Measurements from ENCODE around the gene IFT43. TPM values are rescaled to one million over a fixed set of nuclear protein-coding genes. Genes with fewer than 3 reads are reported as not detected.

Gene IFT43
- polyA plus RNA-seq, 3 donors = 10.3 to 12.4 (median 10.5) TPM

GRCh38 chr14:76080025-76080424 is 94.5 kb downstream of the IFT43 start:
- no peaks in the 10 kb centered on the region for H3K79me2 ChIP-seq (ENCODE audit: insufficient read depth, low read length)
- H3K9me3 ChIP-seq (replicated peaks in 1 of 2; ENCODE audit: control insufficient read depth in 1 of 2, insufficient read depth in 1 of 2, low read length in 2 of 2) = no peaks in the 10 kb centered on the region
- no peaks in the 10 kb centered on the region for H3K4me1 ChIP-seq (ENCODE audit: control insufficient read depth in 1 of 2, insufficient read depth in 2 of 2, low read length in 2 of 2)
- DNase-seq = no peak
- Mint-ChIP-seq H3K27me3 (ENCODE audit: low read depth in 3 of 3) (peaks cover 0 to 2% (median 0%) of the 10 kb centered on the region in 3 donors), H3K4me3 (no peak overlapping the region), H3K9me3 (no peaks in the 10 kb centered on the region), H3K27ac (no peak overlapping the region), H3K36me3 (no peaks in the 10 kb centered on the region), H3K4me1 (peaks cover 4% of the 10 kb centered on the region)
- intact Hi-C loops (cut with micrococcal nuclease) = no loop called here
- no peaks in the 10 kb centered on the region for H3K36me3 ChIP-seq (replicated peaks in 1 of 2; ENCODE audit: control insufficient read depth in 1 of 2, insufficient read depth in 2 of 2, low read length in 2 of 2)
- H3K4me3 ChIP-seq (replicated peaks in 1 of 3; ENCODE audit: low read depth in 2 of 3, low read length in 3 of 3) = no peak overlapping the region
- H3K9ac ChIP-seq (ENCODE audit: insufficient read depth, low read length, poor library complexity, severe bottlenecking) = no peak overlapping the region
- no peak overlapping the region for H3K4me2 ChIP-seq (replicated peaks; ENCODE audit: extremely low read depth, low read length, poor library complexity, severe bottlenecking)
- no peak overlapping the region for H3K27ac ChIP-seq (ENCODE audit: low read depth in 1 of 2, low read length in 2 of 2)
- H2AFZ ChIP-seq (ENCODE audit: insufficient read depth, low read depth, low read length, poor library complexity, severe bottlenecking) = no peak overlapping the region
- no peak for TF ChIP-seq CTCF (IDR thresholded peaks at IDR 0.05)
- WGBS (ENCODE audit: insufficient coverage) = 89% methylated on average over 10 of the region's 10 CpGs
- H3K27me3 ChIP-seq (ENCODE audit: control insufficient read depth in 2 of 2, insufficient read depth in 2 of 2, low read length in 2 of 2) = no peaks in the 10 kb centered on the region
- H4K20me1 ChIP-seq (ENCODE audit: insufficient read depth, low read length) = no peaks in the 10 kb centered on the region

DNA sequence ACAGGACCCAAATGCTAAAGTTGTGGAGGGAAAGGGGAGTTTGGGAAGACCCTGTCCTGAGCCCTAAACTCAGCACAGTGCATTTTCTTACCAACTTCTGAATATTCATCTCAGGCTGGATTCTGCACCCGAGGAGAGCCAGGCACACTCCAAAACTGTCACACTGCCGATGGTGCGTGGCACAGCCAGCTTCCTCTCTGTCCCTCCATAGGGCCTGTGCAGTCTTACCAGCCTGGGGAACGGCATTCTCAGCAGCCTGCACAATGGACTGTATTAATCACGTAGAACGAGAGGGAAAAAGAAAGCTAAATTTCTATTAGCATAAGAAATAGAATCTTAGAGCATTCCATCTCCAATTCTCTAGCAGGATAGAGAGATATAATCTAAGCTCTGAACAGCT is 94.9 kb downstream of the IFT43 start:
- 92% methylated on average over 3 of the region's 6 CpGs for whole genome bisulfite sequencing (ENCODE audit: insufficient coverage)
- Histone ChIP-seq H3K27ac (ENCODE audit: low read depth in 1 of 2, low read length in 2 of 2) (no peak overlapping the region), H3K4me2 (replicated peaks; ENCODE audit: extremely low read depth, low read length, poor library complexity, severe bottlenecking) (no peak overlapping the region), H3K4me1 (ENCODE audit: control insufficient read depth in 1 of 2, insufficient read depth in 2 of 2, low read length in 2 of 2) (no peaks in the 10 kb centered on the region), H3K27me3 (ENCODE audit: control insufficient read depth in 2 of 2, insufficient read depth in 2 of 2, low read length in 2 of 2) (no peaks in the 10 kb centered on the region), H4K20me1 (ENCODE audit: insufficient read depth, low read length) (no peaks in the 10 kb centered on the region), H3K36me3 (replicated peaks in 1 of 2; ENCODE audit: control insufficient read depth in 1 of 2, insufficient read depth in 2 of 2, low read length in 2 of 2) (no peaks in the 10 kb centered on the region), H3K79me2 (ENCODE audit: insufficient read depth, low read length) (no peaks in the 10 kb centered on the region), H3K9me3 (replicated peaks in 1 of 2; ENCODE audit: control insufficient read depth in 1 of 2, insufficient read depth in 1 of 2, low read length in 2 of 2) (no peaks in the 10 kb centered on the region), H3K4me3 (replicated peaks in 1 of 3; ENCODE audit: low read depth in 2 of 3, low read length in 3 of 3) (no peak overlapping the region), H2AFZ (ENCODE audit: insufficient read depth, low read depth, low read length, poor library complexity, severe bottlenecking) (no peak overlapping the region), H3K9ac (ENCODE audit: insufficient read depth, low read length, poor library complexity, severe bottlenecking) (no peak overlapping the region)
- no peaks in the 10 kb centered on the region for H3K9me3 Mint-ChIP-seq
- peaks cover 0 to 2% (median 0%) of the 10 kb centered on the region in 3 donors for H3K27me3 Mint-ChIP-seq (ENCODE audit: low read depth in 3 of 3)
- no peak overlapping the region for H3K27ac Mint-ChIP-seq
- TF ChIP-seq CTCF (IDR thresholded peaks at IDR 0.05) = no peak
- no peak for DNase-seq
- no peaks in the 10 kb centered on the region for H3K36me3 Mint-ChIP-seq
- intact Hi-C loops (cut with micrococcal nuclease) = no loop called here
- H3K4me1 Mint-ChIP-seq = peaks cover 4% of the 10 kb centered on the region
- H3K4me3 Mint-ChIP-seq = no peak overlapping the region
